CD14-positive monocyte (primary cell): ENCODE results near the gene DMPK. TPM values are rescaled to one million over a fixed set of nuclear protein-coding genes. Genes with fewer than 3 reads are reported as not detected.
A peak's percentile ranks its signal among the peaks of the same experiment; 100 is the strongest.
"Not testable (repeated sequence)": the region's sequence is repeated elsewhere in the genome, so short reads cannot be mapped to it uniquely, and the experiment has no call there.

Experiments used
- DNase-seq, 3 donors: peaks; one replicate each; pipeline ENCODE4 v3.0.0-alpha.2; 2011 to 2022
- H2AFZ ChIP-seq: 2 replicates; pipeline ENCODE4 v1.6.0; 2012; ENCODE audit warnings: mild to moderate bottlenecking, low read depth, low read length, inconsistent platforms; ENCODE audit not compliant: insufficient read depth, poor library complexity, severe bottlenecking
- H3K27ac ChIP-seq, 2 donors: 1 replicate in 1 of 2; 2 replicates in 1 of 2; pipeline ENCODE4 v1.5.1; 2012 to 2013; ENCODE audit warnings: low read length in 2 of 2, control low read depth in 1 of 2, inconsistent platforms in 1 of 2, low read depth in 1 of 2, mild to moderate bottlenecking in 1 of 2
- H3K27me3 ChIP-seq, 2 donors: one replicate each; pipeline versions ENCODE4 v1.6.0 to v1.6.1; 2011 to 2013; ENCODE audit warnings: low read length in 2 of 2; ENCODE audit not compliant: control insufficient read depth in 2 of 2, insufficient read depth in 2 of 2
- H3K36me3 ChIP-seq, 2 donors: replicated peaks in 1 of 2; 1 replicate in 1 of 2; 2 replicates in 1 of 2; pipeline versions ENCODE4 v1.5.1 to v1.6.1; 2012 to 2013; ENCODE audit warnings: low read length in 2 of 2, control low read depth in 1 of 2, inconsistent platforms in 1 of 2, mild to moderate bottlenecking in 1 of 2; ENCODE audit not compliant: insufficient read depth in 2 of 2, control insufficient read depth in 1 of 2
- H3K4me1 ChIP-seq, 2 donors: 1 replicate in 1 of 2; 2 replicates in 1 of 2; pipeline versions ENCODE4 v1.5.1 to v1.6.1; 2012 to 2013; ENCODE audit warnings: low read length in 2 of 2, control low read depth in 1 of 2, inconsistent platforms in 1 of 2, mild to moderate bottlenecking in 1 of 2, moderate library complexity in 1 of 2; ENCODE audit not compliant: insufficient read depth in 2 of 2, control insufficient read depth in 1 of 2
- H3K4me2 ChIP-seq: replicated peaks from 2 replicates; pipeline ENCODE3; 2012; ENCODE audit warnings: low read length, moderate library complexity, mild to moderate bottlenecking; ENCODE audit not compliant: poor library complexity, severe bottlenecking; ENCODE audit errors: extremely low read depth
- H3K4me3 ChIP-seq, 3 experiments: fragments of 200-600 bp in 1 of 3; sonication (generic) in 1 of 3; replicated peaks in 1 of 3; 1 replicate in 2 of 3; 2 replicates in 1 of 3; pipeline ENCODE4 v1.5.1; 2011 to 2013; ENCODE audit warnings: low read length in 3 of 3, mild to moderate bottlenecking in 3 of 3, control low read depth in 2 of 3, low read depth in 2 of 3, inconsistent platforms in 1 of 3, moderate library complexity in 1 of 3
- H3K79me2 ChIP-seq: 2 replicates; pipeline ENCODE4 v1.6.0; 2012; ENCODE audit warnings: mild to moderate bottlenecking, control low read depth, inconsistent platforms, low read length, moderate library complexity; ENCODE audit not compliant: insufficient read depth
- H3K9ac ChIP-seq: 2 replicates; pipeline ENCODE4 v1.6.0; 2017; ENCODE audit warnings: low read length, mild to moderate bottlenecking; ENCODE audit not compliant: insufficient read depth, poor library complexity, severe bottlenecking
- H3K9me3 ChIP-seq, 2 donors: replicated peaks in 1 of 2; 1 replicate in 1 of 2; 2 replicates in 1 of 2; pipeline versions ENCODE4 v1.5.1 to v1.6.1; 2012 to 2013; ENCODE audit warnings: low read length in 2 of 2, control low read depth in 1 of 2; ENCODE audit not compliant: control insufficient read depth in 1 of 2, insufficient read depth in 1 of 2
- H4K20me1 ChIP-seq: 2 replicates; pipeline ENCODE4 v1.6.0; 2012; ENCODE audit warnings: mild to moderate bottlenecking, low read length, control low read depth, moderate library complexity; ENCODE audit not compliant: insufficient read depth
- H3K27ac Mint-ChIP-seq, 7 donors: one replicate each; pipeline ENCODE4 v1.8.0; 2020; ENCODE audit warnings: mild to moderate bottlenecking in 7 of 7, mixed read lengths in 7 of 7, moderate library complexity in 6 of 7, inconsistent platforms in 2 of 7
- H3K27me3 Mint-ChIP-seq, 3 donors: one replicate each; pipeline ENCODE4 v1.8.0; 2021 to 2022; ENCODE audit warnings: low read depth in 3 of 3, mild to moderate bottlenecking in 3 of 3, mixed read lengths in 3 of 3, moderate library complexity in 3 of 3, inconsistent platforms in 1 of 3
- H3K36me3 Mint-ChIP-seq, 2 donors: one replicate each; pipeline ENCODE4 v1.8.0; 2020; ENCODE audit warnings: mixed read lengths in 2 of 2, inconsistent platforms in 1 of 2, mild to moderate bottlenecking in 1 of 2
- H3K4me1 Mint-ChIP-seq: one replicate; pipeline ENCODE4 v1.8.0; 2020; ENCODE audit warnings: mild to moderate bottlenecking, mixed read lengths
- H3K4me3 Mint-ChIP-seq, 2 donors: one replicate each; pipeline ENCODE4 v1.8.0; 2020; ENCODE audit warnings: mild to moderate bottlenecking in 2 of 2, mixed read lengths in 2 of 2, moderate library complexity in 1 of 2
- H3K9me3 Mint-ChIP-seq, 7 donors: one replicate each; pipeline ENCODE4 v1.8.0; 2020 to 2022; ENCODE audit warnings: mixed read lengths in 7 of 7, mild to moderate bottlenecking in 6 of 7, moderate library complexity in 6 of 7, inconsistent platforms in 2 of 7
- WGBS: methylation state at CpG from one replicate; pipeline ENCODE4 v1.1.5; 2013; ENCODE audit warnings: missing lambda C conversion rate; ENCODE audit not compliant: insufficient coverage; 5-methylcytosine and 5-hydroxymethylcytosine counted together
- intact Hi-C, 2 donors: fragments of 100-400 bp; cut with micrococcal nuclease; formaldehyde crosslinking; loops; one replicate each; pipeline versions ENCODE4 v1.15.0 to v1.15.1; 2023
- polyA plus RNA-seq, 3 donors: library from polyadenylated mRNA; depleted of rRNA in 1 of 3; unstranded in 2 of 3; stranded (reverse) in 1 of 3; fragments of 300-500 nt in 2 of 3; fragments of >200 nt in 1 of 3; fragmentation: Illumina TruSeq in 2 of 3; gene quantifications; 1 replicate in 2 of 3; 2 replicates in 1 of 3; pipeline ENCODE4 v1.2.3, GENCODE V29; 2012 to 2021
- TF ChIP-seq, protein P1 (sequence below): fragments of 200-600 bp; IDR thresholded peaks from one replicate; pipeline ENCODE4 v1.8.0; 2022; ENCODE audit warnings: antibody characterized with exemption, mild to moderate bottlenecking

The DMPK gene
- polyA plus RNA-seq, 3 donors = 0.17 to 3.8 TPM; not detected in 1

DNA sequence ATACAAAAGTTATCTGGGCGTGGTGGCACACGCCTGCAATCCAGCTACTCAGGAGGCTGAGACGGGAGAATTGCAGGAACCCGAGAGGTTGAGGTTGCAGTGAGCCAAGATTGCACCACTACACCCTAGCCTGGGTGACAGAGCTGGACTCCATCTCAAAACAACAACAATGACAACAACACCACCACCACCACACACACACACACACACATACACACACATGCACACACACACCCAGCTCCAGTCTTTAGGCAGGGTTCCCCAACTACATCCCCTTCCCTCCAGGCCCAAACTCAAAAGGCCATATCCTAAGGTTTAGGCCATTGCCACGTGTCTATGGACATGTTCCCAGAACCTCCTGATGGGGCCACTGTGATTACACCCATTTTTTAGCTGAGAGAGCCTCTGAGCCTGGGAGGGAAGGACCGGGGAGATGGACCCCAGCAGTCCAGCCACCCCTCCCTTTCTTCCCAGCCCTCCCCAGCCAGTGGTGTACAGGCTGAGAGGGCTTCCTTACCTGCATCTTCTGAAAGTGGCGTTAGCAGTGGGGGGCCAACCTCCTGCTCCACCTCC, 19.4 kb upstream of the DMPK start:
- H3K4me3 ChIP-seq = no peak overlapping the region
- H3K9ac ChIP-seq = no peak overlapping the region
- peaks cover 5 to 8% of the 10 kb centered on the region in 2 donors for H3K4me1 ChIP-seq
- H3K9me3 ChIP-seq = peaks cover 7% of the 10 kb centered on the region in 2 donors
- TF ChIP-seq, protein P1, sequence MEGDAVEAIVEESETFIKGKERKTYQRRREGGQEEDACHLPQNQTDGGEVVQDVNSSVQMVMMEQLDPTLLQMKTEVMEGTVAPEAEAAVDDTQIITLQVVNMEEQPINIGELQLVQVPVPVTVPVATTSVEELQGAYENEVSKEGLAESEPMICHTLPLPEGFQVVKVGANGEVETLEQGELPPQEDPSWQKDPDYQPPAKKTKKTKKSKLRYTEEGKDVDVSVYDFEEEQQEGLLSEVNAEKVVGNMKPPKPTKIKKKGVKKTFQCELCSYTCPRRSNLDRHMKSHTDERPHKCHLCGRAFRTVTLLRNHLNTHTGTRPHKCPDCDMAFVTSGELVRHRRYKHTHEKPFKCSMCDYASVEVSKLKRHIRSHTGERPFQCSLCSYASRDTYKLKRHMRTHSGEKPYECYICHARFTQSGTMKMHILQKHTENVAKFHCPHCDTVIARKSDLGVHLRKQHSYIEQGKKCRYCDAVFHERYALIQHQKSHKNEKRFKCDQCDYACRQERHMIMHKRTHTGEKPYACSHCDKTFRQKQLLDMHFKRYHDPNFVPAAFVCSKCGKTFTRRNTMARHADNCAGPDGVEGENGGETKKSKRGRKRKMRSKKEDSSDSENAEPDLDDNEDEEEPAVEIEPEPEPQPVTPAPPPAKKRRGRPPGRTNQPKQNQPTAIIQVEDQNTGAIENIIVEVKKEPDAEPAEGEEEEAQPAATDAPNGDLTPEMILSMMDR = no peak
- no peak overlapping the region for H3K27ac ChIP-seq
- no peaks in the 10 kb centered on the region for H3K36me3 ChIP-seq
- peak overlapping the region in 1 of 2 donors; percentile 81 for H3K4me3 Mint-ChIP-seq
- no peak overlapping the region for H3K4me2 ChIP-seq
- peaks cover 13% of the 10 kb centered on the region for H3K4me1 Mint-ChIP-seq
- H3K27me3 Mint-ChIP-seq = peaks cover 90 to 97% (median 96%) of the 10 kb centered on the region in 3 donors
- H3K9me3 Mint-ChIP-seq = peaks cover 4 to 34% (median 14%) of the 10 kb centered on the region in 7 donors
- peaks cover 4% of the 10 kb centered on the region for H4K20me1 ChIP-seq
- no peak overlapping the region for H3K27ac Mint-ChIP-seq
- no peaks in the 10 kb centered on the region for H3K36me3 Mint-ChIP-seq
- 58% methylated on average over 3 of the region's 7 CpGs for WGBS
- intact Hi-C loops = no loop called here
- no peak for DNase-seq
- H3K79me2 ChIP-seq = no peaks in the 10 kb centered on the region
- H3K27me3 ChIP-seq = peaks cover 30 to 91% of the 10 kb centered on the region in 2 donors
- H2AFZ ChIP-seq = no peak overlapping the region

GRCh38 chr19:45800070-45800553, 17.8 kb upstream of the DMPK start:
- H3K4me2 ChIP-seq = no peak overlapping the region
- peak in 1 of 3 donors; percentile 43 for DNase-seq
- Mint-ChIP-seq H3K36me3 (no peaks in the 10 kb centered on the region), H3K4me3 (peak overlapping the region in 1 of 2 donors; percentile 81), H3K27ac (no peak overlapping the region), H3K27me3 (peaks cover 98 to 99% (median 99%) of the 10 kb centered on the region in 3 donors), H3K4me1 (peaks cover 4% of the 10 kb centered on the region), H3K9me3 (peaks cover 0 to 32% (median 8%) of the 10 kb centered on the region in 7 donors)
- H4K20me1 ChIP-seq = peaks cover 15% of the 10 kb centered on the region
- intact Hi-C loops = no loop called here
- no peaks in the 10 kb centered on the region for H3K36me3 ChIP-seq
- TF ChIP-seq, protein P1 = no peak
- H2AFZ ChIP-seq = no peak overlapping the region
- H3K9ac ChIP-seq = no peak overlapping the region
- H3K9me3 ChIP-seq = peaks cover 0 to 8% of the 10 kb centered on the region in 2 donors
- no peak overlapping the region for H3K4me3 ChIP-seq
- no peaks in the 10 kb centered on the region for H3K79me2 ChIP-seq
- 96% methylated on average over 3 of the region's 8 CpGs for WGBS
- no peaks in the 10 kb centered on the region for H3K4me1 ChIP-seq
- no peak overlapping the region for H3K27ac ChIP-seq
- H3K27me3 ChIP-seq = peaks cover 37 to 95% of the 10 kb centered on the region in 2 donors

DNA sequence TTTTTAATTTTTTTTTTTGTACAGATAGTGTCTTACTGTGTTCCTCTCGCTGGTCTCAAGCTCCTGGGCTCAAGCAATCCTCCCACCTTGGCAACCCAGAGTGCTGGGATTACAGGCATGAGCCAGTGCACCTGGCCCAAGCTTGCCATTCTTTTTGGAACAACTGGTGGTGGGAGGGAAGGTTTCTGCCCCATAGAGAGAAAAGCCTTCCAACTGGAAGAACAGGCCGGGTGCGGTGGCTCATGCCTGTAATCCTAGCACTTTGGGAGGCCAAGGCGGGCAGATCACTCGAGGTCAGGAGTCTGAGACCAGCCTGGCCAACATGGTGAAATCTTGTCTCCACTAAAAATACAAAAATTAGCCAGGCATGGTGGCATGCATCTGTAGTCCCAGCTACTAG, 17.3 kb upstream of the DMPK start:
- H2AFZ ChIP-seq, H3K27ac ChIP-seq, H3K9me3 ChIP-seq, H3K79me2 ChIP-seq, H3K27ac Mint-ChIP-seq, H3K36me3 ChIP-seq, H3K4me1 ChIP-seq, DNase-seq, H3K4me3 ChIP-seq, H3K36me3 Mint-ChIP-seq, H3K4me2 ChIP-seq, H3K4me1 Mint-ChIP-seq, H3K9ac ChIP-seq: not testable (repeated sequence)
- Histone ChIP-seq H4K20me1 (peaks cover 19% of the 10 kb centered on the region), H3K27me3 (peaks cover 42 to 95% of the 10 kb centered on the region in 2 donors)
- Mint-ChIP-seq H3K4me3 (peak overlapping the region in 1 of 2 donors; percentile 81), H3K9me3 (peaks cover 2 to 38% (median 9%) of the 10 kb centered on the region in 7 donors), H3K27me3 (peaks cover 98 to 99% (median 99%) of the 10 kb centered on the region in 3 donors)
- WGBS = 100% methylated on average over 3 of the region's 5 CpGs
- intact Hi-C loops = loop anchor here (1.0 kb wide), 1 partner anchor 29 kb away; no protein-coding TSS in a partner anchor
